Endothelial cell (in vitro differentiated cells): Measurements from ENCODE around the gene MORF4L1. TPM values are rescaled to one million over a fixed set of nuclear protein-coding genes. Genes with fewer than 3 reads are reported as not detected.

Experiments used
- DNase-seq: peaks from one replicate; pipeline ENCODE4 v3.0.0; 2021; ENCODE audit warnings: low spot score
- H3K27ac Mint-ChIP-seq: one replicate; pipeline ENCODE4 v1.8.0; 2021; ENCODE audit warnings: mixed read lengths, inconsistent platforms; ENCODE audit not compliant: unreplicated experiment
- H3K27me3 Mint-ChIP-seq: one replicate; pipeline ENCODE4 v1.8.0; 2021; ENCODE audit warnings: mild to moderate bottlenecking, moderate library complexity, mixed read lengths, inconsistent platforms; ENCODE audit not compliant: unreplicated experiment
- H3K36me3 Mint-ChIP-seq: one replicate; pipeline ENCODE4 v1.8.0; 2021; ENCODE audit warnings: mild to moderate bottlenecking, low read depth, mixed read lengths, inconsistent platforms; ENCODE audit not compliant: unreplicated experiment
- H3K4me1 Mint-ChIP-seq: one replicate; pipeline ENCODE4 v1.8.0; 2021; ENCODE audit warnings: mild to moderate bottlenecking, mixed read lengths, inconsistent platforms; ENCODE audit not compliant: unreplicated experiment
- H3K4me3 Mint-ChIP-seq: one replicate; pipeline ENCODE4 v1.8.0; 2021; ENCODE audit warnings: mild to moderate bottlenecking, mixed read lengths, inconsistent platforms; ENCODE audit not compliant: unreplicated experiment
- H3K9me3 Mint-ChIP-seq: one replicate; pipeline ENCODE4 v1.8.0; 2021; ENCODE audit warnings: mixed read lengths, inconsistent platforms; ENCODE audit not compliant: unreplicated experiment
- CTCF ChIP-seq: fragments of 200-600 bp; sonication (generic); IDR thresholded peaks from one replicate; pipeline ENCODE4 v1.5.0; 2021; ENCODE audit warnings: antibody characterized with exemption; ENCODE audit not compliant: unreplicated experiment
- total RNA-seq: library from RNA; stranded (reverse); fragmentation: NEBNext Ultra II Directional; extraction: Animal tissue kit (Norgen Biotek cat#: 25700); gene quantifications from one replicate; pipeline ENCODE4 v1.2.1, GENCODE V29; 2021; ENCODE audit not compliant: unreplicated experiment

Gene MORF4L1
- total RNA-seq, 1 donor from 2014 or later = 347 TPM

GRCh38 chr15:78879517-78880241 lies 7.0 kb downstream of the MORF4L1 start:
- H3K27me3 Mint-ChIP-seq = peaks cover 6% of the 10 kb centered on the region
- H3K4me1 Mint-ChIP-seq = peaks cover 31% of the 10 kb centered on the region
- no peak overlapping the region for H3K27ac Mint-ChIP-seq
- H3K36me3 Mint-ChIP-seq = peaks cover 4% of the 10 kb centered on the region
- no peaks in the 10 kb centered on the region for H3K9me3 Mint-ChIP-seq
- DNase-seq = no peak
- H3K4me3 Mint-ChIP-seq = no peak overlapping the region
- TF ChIP-seq CTCF = no peak

GRCh38 chr15:78880242-78880533 lies 7.5 kb downstream of the MORF4L1 start:
- H3K4me1 Mint-ChIP-seq = peaks cover 31% of the 10 kb centered on the region
- H3K4me3 Mint-ChIP-seq = no peak overlapping the region
- no peak for TF ChIP-seq CTCF
- H3K27ac Mint-ChIP-seq = no peak overlapping the region
- peaks cover 2% of the 10 kb centered on the region for H3K27me3 Mint-ChIP-seq
- no peak for DNase-seq
- peaks cover 4% of the 10 kb centered on the region for H3K36me3 Mint-ChIP-seq
- no peaks in the 10 kb centered on the region for H3K9me3 Mint-ChIP-seq

GRCh38 chr15:78880813-78881212 lies 8.1 kb downstream of the MORF4L1 start:
- DNase-seq = no peak
- no peaks in the 10 kb centered on the region for H3K9me3 Mint-ChIP-seq
- H3K4me1 Mint-ChIP-seq = peaks cover 28% of the 10 kb centered on the region
- H3K27ac Mint-ChIP-seq = no peak overlapping the region
- H3K36me3 Mint-ChIP-seq = peaks cover 5% of the 10 kb centered on the region
- TF ChIP-seq CTCF = no peak
- H3K4me3 Mint-ChIP-seq = no peak overlapping the region
- H3K27me3 Mint-ChIP-seq = no peaks in the 10 kb centered on the region

- H3K9me3 Mint-ChIP-seq = no peaks in the 10 kb centered on the region
- no peak for TF ChIP-seq CTCF
- no peak for DNase-seq
- no peak overlapping the region for H3K4me3 Mint-ChIP-seq
- H3K36me3 Mint-ChIP-seq = peaks cover 12% of the 10 kb centered on the region
- H3K4me1 Mint-ChIP-seq = peaks cover 23% of the 10 kb centered on the region
- no peak overlapping the region for H3K27ac Mint-ChIP-seq
- no peaks in the 10 kb centered on the region for H3K27me3 Mint-ChIP-seq
Measured at GRCh38 chr15:78881681-78882080, 9.0 kb downstream of the MORF4L1 start.

- Mint-ChIP-seq H3K9me3 (no peaks in the 10 kb centered on the region), H3K36me3 (peaks cover 34% of the 10 kb centered on the region), H3K27me3 (no peaks in the 10 kb centered on the region), H3K27ac (no peak overlapping the region), H3K4me1 (peaks cover 8% of the 10 kb centered on the region), H3K4me3 (no peak overlapping the region)
- no peak for TF ChIP-seq CTCF
- DNase-seq = no peak
Measured at GRCh38 chr15:78889000-78889399, 16.3 kb downstream of the MORF4L1 start.
